ENCODE data around the gene ZFPM1.

Gene ZFPM1

DNA sequence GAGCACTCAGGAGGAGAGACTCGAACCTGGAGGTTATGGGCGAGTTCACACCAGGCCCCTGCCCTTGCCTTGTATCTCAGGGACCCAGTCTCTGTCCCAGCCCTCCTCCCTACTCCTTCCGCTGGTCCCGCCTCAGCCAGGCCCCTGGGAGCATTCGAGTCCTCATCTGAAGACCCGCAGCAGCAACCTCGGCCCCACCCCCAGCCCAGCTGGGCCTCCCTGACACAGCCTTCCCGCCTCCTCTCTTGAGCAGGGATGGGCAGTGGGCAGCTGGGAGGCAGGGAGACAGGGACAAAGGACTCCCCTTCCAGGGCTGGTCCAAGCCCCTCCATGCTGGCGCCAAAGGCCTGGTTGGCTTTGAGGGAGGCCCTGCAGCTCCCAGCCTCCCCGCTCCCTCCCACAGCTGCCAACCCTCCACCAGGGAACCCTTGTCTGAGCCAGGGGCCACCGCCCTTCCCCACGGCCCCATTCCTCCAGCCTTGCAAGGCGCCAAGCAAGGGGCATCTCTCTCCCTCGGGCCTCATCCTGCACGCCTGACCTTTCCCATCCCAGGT lies 101.7 kb downstream of the ZFPM1 start:
- no CpG with 5 or more reads among the region's 15 CpGs for WGBS (ENCODE audit: extremely low coverage, insufficient coverage, insufficient read length)
- no peak overlapping the region for H3K14ac ChIP-seq (ENCODE audit: low read length)
- DNase-seq = no peak
- H3K27ac ChIP-seq (ENCODE audit: low read depth, low read length) = no peak overlapping the region
- no peak overlapping the region for H2BK5ac ChIP-seq (ENCODE audit: low read depth, low read length, poor library complexity)
- H3K23ac ChIP-seq (ENCODE audit: low read length) = no peak overlapping the region
- H2BK120ac ChIP-seq (ENCODE audit: insufficient read depth, low read length, poor library complexity) = no peak overlapping the region
- peaks cover 3% of the 10 kb centered on the region for H3K9me3 ChIP-seq (ENCODE audit: insufficient read depth, low read depth, low read length)
- H3K79me2 ChIP-seq (ENCODE audit: control insufficient read depth, insufficient read depth, low read length, poor library complexity) = no peaks in the 10 kb centered on the region
- H3K4me1 ChIP-seq (ENCODE audit: control insufficient read depth in 1 of 2, insufficient read depth in 2 of 2, low read length in 2 of 2) = peaks cover 0 to 2% of the 10 kb centered on the region in 2 experiments
- H3K4me2 ChIP-seq (ENCODE audit: low read length) = no peak overlapping the region
- no peak overlapping the region for H3K9ac ChIP-seq (ENCODE audit: low read length)
- H3K4me3 ChIP-seq (ENCODE audit: low read depth, low read length) = no peak overlapping the region
- H4K8ac ChIP-seq (ENCODE audit: low read depth, low read length) = no peak overlapping the region
- H3K27me3 ChIP-seq (ENCODE audit: insufficient read depth, low read length) = no peaks in the 10 kb centered on the region
- H4K12ac ChIP-seq (ENCODE audit: low read depth, low read length) = no peak overlapping the region
- no peak overlapping the region for H2AFZ ChIP-seq (ENCODE audit: insufficient read depth, low read length, poor library complexity)
- H3K79me1 ChIP-seq (ENCODE audit: low read length) = no peaks in the 10 kb centered on the region
- no peak overlapping the region for H3K18ac ChIP-seq (ENCODE audit: low read length)
- no peak overlapping the region for H3K4ac ChIP-seq (ENCODE audit: low read depth, low read length)
- H3K36me3 ChIP-seq (ENCODE audit: control insufficient read depth in 1 of 2, insufficient read depth in 2 of 2, low read length in 2 of 2) = no peaks in the 10 kb centered on the region
- no peak overlapping the region for H2BK12ac ChIP-seq (ENCODE audit: low read length)
- H4K91ac ChIP-seq (ENCODE audit: low read depth, low read length) = no peak overlapping the region
- no peak overlapping the region for H2AK5ac ChIP-seq (ENCODE audit: low read length)

DNA sequence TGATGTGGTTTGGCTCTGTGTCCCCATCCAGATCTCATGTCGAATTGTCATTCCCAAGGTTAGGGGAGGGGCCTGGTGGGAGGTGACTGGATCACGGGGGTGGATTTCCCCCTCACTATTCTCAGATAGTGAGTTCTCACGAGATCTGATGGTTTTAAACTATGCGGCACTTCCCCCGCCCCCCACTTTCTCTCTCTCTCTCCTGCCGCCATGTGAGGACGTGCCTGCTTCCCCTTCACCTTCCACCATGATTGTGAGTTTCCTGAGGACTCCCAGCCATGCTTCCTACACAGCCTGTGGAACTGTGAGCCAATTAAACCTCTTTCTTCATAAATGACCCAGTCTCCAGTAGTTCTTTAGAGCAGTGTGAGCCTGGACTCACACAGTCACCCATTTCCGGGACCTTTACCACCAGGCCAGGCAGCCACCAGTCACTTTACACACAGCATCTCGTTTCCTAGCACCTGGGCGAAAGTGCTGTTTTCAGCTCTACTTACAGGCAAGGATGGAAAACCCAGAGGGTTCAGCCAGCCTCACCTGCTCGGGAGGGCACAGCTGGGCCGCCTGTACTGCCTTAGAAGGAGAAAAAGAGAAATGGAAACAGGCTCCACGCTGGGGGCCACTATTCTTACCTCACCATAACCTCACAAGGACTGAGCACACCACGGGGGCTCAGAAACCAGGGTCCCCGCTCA lies 103.4 kb downstream of the ZFPM1 start:
- Histone ChIP-seq H3K4me2 (ENCODE audit: low read length) (no peak overlapping the region), H3K14ac (ENCODE audit: low read length) (no peak overlapping the region), H3K18ac (ENCODE audit: low read length) (no peak overlapping the region), H3K79me2 (ENCODE audit: control insufficient read depth, insufficient read depth, low read length, poor library complexity) (no peaks in the 10 kb centered on the region), H3K9me3 (ENCODE audit: insufficient read depth, low read depth, low read length) (peaks cover 3% of the 10 kb centered on the region), H3K27ac (ENCODE audit: low read depth, low read length) (no peak overlapping the region), H3K4ac (ENCODE audit: low read depth, low read length) (no peak overlapping the region), H4K8ac (ENCODE audit: low read depth, low read length) (no peak overlapping the region), H3K36me3 (ENCODE audit: control insufficient read depth in 1 of 2, insufficient read depth in 2 of 2, low read length in 2 of 2) (no peaks in the 10 kb centered on the region), H3K4me1 (ENCODE audit: control insufficient read depth in 1 of 2, insufficient read depth in 2 of 2, low read length in 2 of 2) (no peaks in the 10 kb centered on the region), H3K79me1 (ENCODE audit: low read length) (no peaks in the 10 kb centered on the region), H2AK5ac (ENCODE audit: low read length) (no peak overlapping the region), H3K4me3 (ENCODE audit: low read depth, low read length) (no peak overlapping the region), H2BK5ac (ENCODE audit: low read depth, low read length, poor library complexity) (no peak overlapping the region), H2BK12ac (ENCODE audit: low read length) (no peak overlapping the region), H3K27me3 (ENCODE audit: insufficient read depth, low read length) (no peaks in the 10 kb centered on the region), H2BK120ac (ENCODE audit: insufficient read depth, low read length, poor library complexity) (no peak overlapping the region), H3K23ac (ENCODE audit: low read length) (no peak overlapping the region), H3K9ac (ENCODE audit: low read length) (no peak overlapping the region), H4K12ac (ENCODE audit: low read depth, low read length) (no peak overlapping the region), H2AFZ (ENCODE audit: insufficient read depth, low read length, poor library complexity) (no peak overlapping the region), H4K91ac (ENCODE audit: low read depth, low read length) (no peak overlapping the region)
- DNase-seq = no peak
- no CpG with 5 or more reads among the region's 15 CpGs for WGBS (ENCODE audit: extremely low coverage, insufficient coverage, insufficient read length)

DNA sequence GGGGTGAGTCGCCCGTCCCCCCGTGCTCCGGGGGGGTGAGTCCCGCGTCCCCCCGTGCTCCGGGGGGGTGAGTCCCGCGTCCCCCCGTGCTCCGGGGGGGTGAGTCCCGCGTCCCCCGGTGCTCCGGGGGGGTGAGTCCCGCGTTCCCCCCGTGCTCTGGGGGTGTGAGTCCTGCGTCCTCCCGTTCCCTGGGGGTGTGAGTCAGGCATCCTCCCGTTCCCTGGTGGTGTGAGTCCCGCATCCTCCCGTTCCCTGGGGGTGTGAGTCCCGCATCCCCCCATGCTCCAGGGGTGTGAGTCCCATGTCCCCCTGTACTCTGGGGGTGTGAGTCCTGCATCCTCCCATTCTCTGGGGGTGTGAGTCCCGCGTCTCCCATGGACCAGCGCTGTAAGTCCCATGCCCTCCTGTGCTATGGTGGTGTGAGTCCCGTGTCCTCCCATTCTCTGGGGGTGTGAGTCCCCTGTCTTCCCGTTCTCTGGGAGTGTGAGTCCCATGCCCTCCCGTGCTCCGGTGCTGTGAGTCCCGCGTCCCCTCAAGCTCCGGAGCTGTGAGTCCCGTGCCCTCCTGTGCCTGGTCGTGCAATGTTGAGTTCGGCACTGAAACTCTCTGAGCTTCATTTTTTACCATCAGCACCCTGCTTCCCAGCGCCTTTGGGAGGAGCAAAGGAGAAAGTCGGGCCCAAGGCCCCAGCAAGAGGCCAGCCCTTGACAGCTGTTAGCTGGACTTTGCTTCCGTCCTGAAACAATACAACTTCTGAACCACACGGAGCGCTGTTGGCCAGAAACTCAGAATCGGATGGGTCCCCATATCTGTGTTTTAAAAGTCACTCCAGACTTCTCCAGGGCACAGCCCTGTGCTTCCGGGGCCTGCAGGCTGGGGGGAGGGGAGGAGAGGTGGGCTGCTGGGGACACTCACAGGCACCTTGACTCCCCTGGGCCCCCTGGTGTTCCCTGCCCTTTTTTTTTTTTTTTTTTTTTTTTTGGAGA lies 105.7 kb downstream of the ZFPM1 start:
- no peak overlapping the region for H3K27ac ChIP-seq (ENCODE audit: low read depth, low read length)
- no peak overlapping the region for H3K23ac ChIP-seq (ENCODE audit: low read length)
- no peak overlapping the region for H3K4ac ChIP-seq (ENCODE audit: low read depth, low read length)
- DNase-seq = peak in 1 of 2 donors; percentile 25
- no CpG with 5 or more reads among the region's 45 CpGs for WGBS (ENCODE audit: extremely low coverage, insufficient coverage, insufficient read length)
- H3K4me1 ChIP-seq (ENCODE audit: control insufficient read depth in 1 of 2, insufficient read depth in 2 of 2, low read length in 2 of 2) = no peaks in the 10 kb centered on the region
- no peak overlapping the region for H3K9ac ChIP-seq (ENCODE audit: low read length)
- no peak overlapping the region for H4K91ac ChIP-seq (ENCODE audit: low read depth, low read length)
- no peak overlapping the region for H4K8ac ChIP-seq (ENCODE audit: low read depth, low read length)
- H2BK120ac ChIP-seq (ENCODE audit: insufficient read depth, low read length, poor library complexity) = no peak overlapping the region
- H3K4me3 ChIP-seq (ENCODE audit: low read depth, low read length) = no peak overlapping the region
- H2BK5ac ChIP-seq (ENCODE audit: low read depth, low read length, poor library complexity) = no peak overlapping the region
- no peaks in the 10 kb centered on the region for H3K36me3 ChIP-seq (ENCODE audit: control insufficient read depth in 1 of 2, insufficient read depth in 2 of 2, low read length in 2 of 2)
- H4K12ac ChIP-seq (ENCODE audit: low read depth, low read length) = no peak overlapping the region
- H3K4me2 ChIP-seq (ENCODE audit: low read length) = no peak overlapping the region
- H2AK5ac ChIP-seq (ENCODE audit: low read length) = no peak overlapping the region
- H3K79me1 ChIP-seq (ENCODE audit: low read length) = no peaks in the 10 kb centered on the region
- H3K18ac ChIP-seq (ENCODE audit: low read length) = no peak overlapping the region
- H3K27me3 ChIP-seq (ENCODE audit: insufficient read depth, low read length) = no peaks in the 10 kb centered on the region
- no peak overlapping the region for H2AFZ ChIP-seq (ENCODE audit: insufficient read depth, low read length, poor library complexity)
- H2BK12ac ChIP-seq (ENCODE audit: low read length) = no peak overlapping the region
- peaks cover 3% of the 10 kb centered on the region for H3K9me3 ChIP-seq (ENCODE audit: insufficient read depth, low read depth, low read length)
- no peak overlapping the region for H3K14ac ChIP-seq (ENCODE audit: low read length)
- H3K79me2 ChIP-seq (ENCODE audit: control insufficient read depth, insufficient read depth, low read length, poor library complexity) = no peaks in the 10 kb centered on the region

DNA sequence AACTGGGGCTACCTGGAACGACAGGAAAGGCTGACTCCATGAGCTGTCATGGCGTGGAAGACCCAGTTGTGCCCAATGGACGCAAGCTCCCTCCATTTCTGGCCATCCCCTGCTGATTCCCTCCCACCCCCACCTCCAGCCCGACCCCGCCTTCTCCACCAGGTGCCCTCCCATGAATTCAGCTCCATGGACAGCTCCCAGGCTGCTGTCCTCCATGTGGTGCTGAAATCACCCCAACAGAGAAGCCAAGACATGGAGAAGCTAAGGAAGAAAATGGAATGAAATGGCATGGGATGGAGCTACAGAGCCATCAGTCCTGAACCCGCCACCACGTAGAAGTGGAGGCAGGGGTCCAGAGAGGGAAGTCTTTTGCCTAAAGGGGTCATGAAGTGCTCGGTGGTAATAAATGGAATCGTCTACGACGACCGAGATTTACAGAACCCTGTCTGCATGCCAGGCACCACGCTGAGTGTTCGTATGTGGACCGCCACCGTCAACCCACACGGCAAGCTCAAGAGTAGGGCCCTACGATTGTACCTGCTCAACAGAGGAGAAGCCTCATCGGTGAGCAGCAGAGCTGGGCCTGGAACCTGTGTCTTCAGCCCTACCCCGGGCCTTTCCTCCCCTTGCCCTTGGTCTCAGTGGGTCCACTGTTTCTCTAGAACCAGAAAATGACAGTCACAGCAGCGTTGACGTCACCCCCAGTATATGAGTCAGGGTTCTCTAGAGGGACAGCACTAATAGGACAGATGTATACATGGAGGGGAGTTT lies 107.8 kb downstream of the ZFPM1 start:
- no peak overlapping the region for H2AK5ac ChIP-seq (ENCODE audit: low read length)
- H4K91ac ChIP-seq (ENCODE audit: low read depth, low read length) = no peak overlapping the region
- no CpG with 5 or more reads among the region's 22 CpGs for WGBS (ENCODE audit: extremely low coverage, insufficient coverage, insufficient read length)
- H3K27ac ChIP-seq (ENCODE audit: low read depth, low read length) = no peak overlapping the region
- no peak overlapping the region for H3K4ac ChIP-seq (ENCODE audit: low read depth, low read length)
- peaks cover 3% of the 10 kb centered on the region for H3K9me3 ChIP-seq (ENCODE audit: insufficient read depth, low read depth, low read length)
- no peak overlapping the region for H3K18ac ChIP-seq (ENCODE audit: low read length)
- H3K79me1 ChIP-seq (ENCODE audit: low read length) = no peaks in the 10 kb centered on the region
- no peaks in the 10 kb centered on the region for H3K27me3 ChIP-seq (ENCODE audit: insufficient read depth, low read length)
- H3K79me2 ChIP-seq (ENCODE audit: control insufficient read depth, insufficient read depth, low read length, poor library complexity) = no peaks in the 10 kb centered on the region
- H3K36me3 ChIP-seq (ENCODE audit: control insufficient read depth in 1 of 2, insufficient read depth in 2 of 2, low read length in 2 of 2) = no peaks in the 10 kb centered on the region
- H2BK120ac ChIP-seq (ENCODE audit: insufficient read depth, low read length, poor library complexity) = no peak overlapping the region
- no peak overlapping the region for H3K23ac ChIP-seq (ENCODE audit: low read length)
- no peak overlapping the region for H3K4me2 ChIP-seq (ENCODE audit: low read length)
- no peak overlapping the region for H3K14ac ChIP-seq (ENCODE audit: low read length)
- peak overlapping the region; percentile 41 for H3K4me3 ChIP-seq (ENCODE audit: low read depth, low read length)
- H3K9ac ChIP-seq (ENCODE audit: low read length) = no peak overlapping the region
- no peak overlapping the region for H2BK5ac ChIP-seq (ENCODE audit: low read depth, low read length, poor library complexity)
- no peak overlapping the region for H4K12ac ChIP-seq (ENCODE audit: low read depth, low read length)
- H2BK12ac ChIP-seq (ENCODE audit: low read length) = no peak overlapping the region
- no peaks in the 10 kb centered on the region for H3K4me1 ChIP-seq (ENCODE audit: control insufficient read depth in 1 of 2, insufficient read depth in 2 of 2, low read length in 2 of 2)
- H4K8ac ChIP-seq (ENCODE audit: low read depth, low read length) = no peak overlapping the region
- DNase-seq = peak in 1 of 2 donors; percentile 6
- H2AFZ ChIP-seq (ENCODE audit: insufficient read depth, low read length, poor library complexity) = no peak overlapping the region

Measured in trophoblast cell (in vitro differentiated cells and primary cell).